GM23248 (cell line): Measurements from ENCODE around the gene ZDHHC14.
"Not testable (repeated sequence)": the region's sequence is repeated elsewhere in the genome, so short reads cannot be mapped to it uniquely, and the experiment has no call there.

Experiments used
- EZH2 ChIP-seq: fragments of 200-600 bp; sonication (generic); IDR thresholded peaks from 2 replicates; pipeline ENCODE4 v1.6.1; 2018; ENCODE audit warnings: antibody characterized with exemption, mild to moderate bottlenecking; ENCODE audit not compliant: insufficient read depth, poor library complexity, severe bottlenecking
- EZH2phosphoT487 ChIP-seq: fragments of 200-600 bp; sonication (generic); IDR thresholded peaks from 2 replicates; pipeline ENCODE4 v1.6.1; 2018; ENCODE audit warnings: antibody characterized with exemption, moderate library complexity, mild to moderate bottlenecking, low read depth; ENCODE audit not compliant: insufficient read depth

DNA sequence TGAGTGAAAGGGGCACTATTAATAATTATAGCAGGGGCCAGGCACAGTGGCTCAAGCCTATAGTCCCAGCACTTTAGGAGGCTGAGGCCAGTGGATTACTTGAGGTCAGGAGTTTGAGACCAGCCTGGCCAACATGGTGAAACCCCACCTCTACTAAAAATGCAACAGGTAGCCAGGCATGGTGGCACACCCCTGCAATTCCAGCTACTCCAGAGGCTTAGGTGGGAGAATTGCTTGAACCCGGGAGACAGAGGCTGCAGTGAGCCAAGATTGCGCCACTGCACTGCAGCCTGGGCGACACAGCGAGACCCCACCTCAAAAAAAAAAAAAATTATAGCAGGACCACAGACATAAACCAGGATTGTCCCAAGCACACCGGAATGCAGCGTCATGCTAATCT is 340.0 kb downstream of the ZDHHC14 start:
- not testable (repeated sequence) for TF ChIP-seq EZH2, EZH2phosphoT487
